GM18870 (cell line): ENCODE results near the gene STXBP5.

Experiments used
- ATAC-seq: cut with Tn5 transposase; IDR thresholded peaks from one replicate; pipeline ENCODE4 v1.9.1; 2021; ENCODE audit warnings: moderate library complexity; ENCODE audit not compliant: unreplicated experiment

STXBP5 gene

GRCh38 chr6:147204060-147204785, at the start of gene STXBP5:
STXBP5 (plus strand) TSS chr6:147204417; CDS start chr6:147204533, 116 bp downstream.
- ATAC-seq, result peak; percentile 19

- no peak for ATAC-seq
These were observed 49.8 kb upstream of the STXBP5 start for GRCh38 chr6:147154454-147154853.

- ATAC-seq, result no peak
These were observed 48.0 kb upstream of the STXBP5 start for GRCh38 chr6:147156218-147156617.

GRCh38 chr6:147156799-147157382, 47.3 kb upstream of the STXBP5 start:
- ATAC-seq, result no peak

GRCh38 chr6:147157930-147158329, 46.3 kb upstream of the STXBP5 start:
- ATAC-seq, result no peak

GRCh38 chr6:147158881-147159280, 45.3 kb upstream of the STXBP5 start:
- ATAC-seq, result no peak

- no peak for ATAC-seq
These were observed 44.5 kb upstream of the STXBP5 start for GRCh38 chr6:147159536-147160374.

GRCh38 chr6:147160593-147160992, 43.6 kb upstream of the STXBP5 start:
- no peak for ATAC-seq

GRCh38 chr6:147161253-147161973, 42.8 kb upstream of the STXBP5 start:
- ATAC-seq, result no peak

- ATAC-seq, result no peak
These were observed 42.2 kb upstream of the STXBP5 start for GRCh38 chr6:147161974-147162495.

GRCh38 chr6:147164761-147165160, 39.5 kb upstream of the STXBP5 start:
- ATAC-seq, result no peak

- no peak for ATAC-seq
These were observed 37.8 kb upstream of the STXBP5 start for GRCh38 chr6:147166360-147166944.

GRCh38 chr6:147166992-147167391, 37.2 kb upstream of the STXBP5 start:
- ATAC-seq, result no peak

GRCh38 chr6:147167576-147168461, 36.4 kb upstream of the STXBP5 start:
- ATAC-seq, result no peak

GRCh38 chr6:147169529-147169928, 34.7 kb upstream of the STXBP5 start:
- ATAC-seq, result no peak

- ATAC-seq, result no peak
These were observed 33.9 kb upstream of the STXBP5 start for GRCh38 chr6:147170269-147170668.

GRCh38 chr6:147173140-147173539, 31.1 kb upstream of the STXBP5 start:
- ATAC-seq, result no peak

GRCh38 chr6:147173675-147174308, 30.4 kb upstream of the STXBP5 start:
- no peak for ATAC-seq

GRCh38 chr6:147176795-147177194, 27.4 kb upstream of the STXBP5 start:
- no peak for ATAC-seq
